Measurements from ENCODE around the gene POLD4.

- TF ChIP-seq CTCF (conservative IDR thresholded peaks at IDR 0.05) = no peak
- no peak for TF ChIP-seq ZFX (IDR thresholded peaks at IDR 0.05)
Measured at GRCh38 chr11:67320691-67321090, 32.7 kb downstream of the POLD4 start.

Data from C4-2B (cell line).